CD14-positive monocyte (primary cell): Measurements from ENCODE around the gene KISS1. TPM values are rescaled to one million over a fixed set of nuclear protein-coding genes. Genes with fewer than 3 reads are reported as not detected.

Experiments used
- DNase-seq, 3 donors: peaks; one replicate each; pipeline ENCODE4 v3.0.0-alpha.2; 2011 to 2022
- H2AFZ ChIP-seq: 2 replicates; pipeline ENCODE4 v1.6.0; 2012; ENCODE audit warnings: mild to moderate bottlenecking, low read depth, low read length, inconsistent platforms; ENCODE audit not compliant: insufficient read depth, poor library complexity, severe bottlenecking
- H3K27ac ChIP-seq, 2 donors: 1 replicate in 1 of 2; 2 replicates in 1 of 2; pipeline ENCODE4 v1.5.1; 2012 to 2013; ENCODE audit warnings: low read length in 2 of 2, control low read depth in 1 of 2, inconsistent platforms in 1 of 2, low read depth in 1 of 2, mild to moderate bottlenecking in 1 of 2
- H3K27me3 ChIP-seq, 2 donors: one replicate each; pipeline versions ENCODE4 v1.6.0 to v1.6.1; 2011 to 2013; ENCODE audit warnings: low read length in 2 of 2; ENCODE audit not compliant: control insufficient read depth in 2 of 2, insufficient read depth in 2 of 2
- H3K36me3 ChIP-seq, 2 donors: replicated peaks in 1 of 2; 1 replicate in 1 of 2; 2 replicates in 1 of 2; pipeline versions ENCODE4 v1.5.1 to v1.6.1; 2012 to 2013; ENCODE audit warnings: low read length in 2 of 2, control low read depth in 1 of 2, inconsistent platforms in 1 of 2, mild to moderate bottlenecking in 1 of 2; ENCODE audit not compliant: insufficient read depth in 2 of 2, control insufficient read depth in 1 of 2
- H3K4me1 ChIP-seq, 2 donors: 1 replicate in 1 of 2; 2 replicates in 1 of 2; pipeline versions ENCODE4 v1.5.1 to v1.6.1; 2012 to 2013; ENCODE audit warnings: low read length in 2 of 2, control low read depth in 1 of 2, inconsistent platforms in 1 of 2, mild to moderate bottlenecking in 1 of 2, moderate library complexity in 1 of 2; ENCODE audit not compliant: insufficient read depth in 2 of 2, control insufficient read depth in 1 of 2
- H3K4me2 ChIP-seq: replicated peaks from 2 replicates; pipeline ENCODE3; 2012; ENCODE audit warnings: low read length, moderate library complexity, mild to moderate bottlenecking; ENCODE audit not compliant: poor library complexity, severe bottlenecking; ENCODE audit errors: extremely low read depth
- H3K4me3 ChIP-seq, 3 experiments: fragments of 200-600 bp in 1 of 3; sonication (generic) in 1 of 3; replicated peaks in 1 of 3; 1 replicate in 2 of 3; 2 replicates in 1 of 3; pipeline ENCODE4 v1.5.1; 2011 to 2013; ENCODE audit warnings: low read length in 3 of 3, mild to moderate bottlenecking in 3 of 3, control low read depth in 2 of 3, low read depth in 2 of 3, inconsistent platforms in 1 of 3, moderate library complexity in 1 of 3
- H3K79me2 ChIP-seq: 2 replicates; pipeline ENCODE4 v1.6.0; 2012; ENCODE audit warnings: mild to moderate bottlenecking, control low read depth, inconsistent platforms, low read length, moderate library complexity; ENCODE audit not compliant: insufficient read depth
- H3K9ac ChIP-seq: 2 replicates; pipeline ENCODE4 v1.6.0; 2017; ENCODE audit warnings: low read length, mild to moderate bottlenecking; ENCODE audit not compliant: insufficient read depth, poor library complexity, severe bottlenecking
- H3K9me3 ChIP-seq, 2 donors: replicated peaks in 1 of 2; 1 replicate in 1 of 2; 2 replicates in 1 of 2; pipeline versions ENCODE4 v1.5.1 to v1.6.1; 2012 to 2013; ENCODE audit warnings: low read length in 2 of 2, control low read depth in 1 of 2; ENCODE audit not compliant: control insufficient read depth in 1 of 2, insufficient read depth in 1 of 2
- H4K20me1 ChIP-seq: 2 replicates; pipeline ENCODE4 v1.6.0; 2012; ENCODE audit warnings: mild to moderate bottlenecking, low read length, control low read depth, moderate library complexity; ENCODE audit not compliant: insufficient read depth
- H3K27ac Mint-ChIP-seq, 7 donors: one replicate each; pipeline ENCODE4 v1.8.0; 2020; ENCODE audit warnings: mild to moderate bottlenecking in 7 of 7, mixed read lengths in 7 of 7, moderate library complexity in 6 of 7, inconsistent platforms in 2 of 7
- H3K27me3 Mint-ChIP-seq, 3 donors: one replicate each; pipeline ENCODE4 v1.8.0; 2021 to 2022; ENCODE audit warnings: low read depth in 3 of 3, mild to moderate bottlenecking in 3 of 3, mixed read lengths in 3 of 3, moderate library complexity in 3 of 3, inconsistent platforms in 1 of 3
- H3K36me3 Mint-ChIP-seq, 2 donors: one replicate each; pipeline ENCODE4 v1.8.0; 2020; ENCODE audit warnings: mixed read lengths in 2 of 2, inconsistent platforms in 1 of 2, mild to moderate bottlenecking in 1 of 2
- H3K4me1 Mint-ChIP-seq: one replicate; pipeline ENCODE4 v1.8.0; 2020; ENCODE audit warnings: mild to moderate bottlenecking, mixed read lengths
- H3K4me3 Mint-ChIP-seq, 2 donors: one replicate each; pipeline ENCODE4 v1.8.0; 2020; ENCODE audit warnings: mild to moderate bottlenecking in 2 of 2, mixed read lengths in 2 of 2, moderate library complexity in 1 of 2
- H3K9me3 Mint-ChIP-seq, 7 donors: one replicate each; pipeline ENCODE4 v1.8.0; 2020 to 2022; ENCODE audit warnings: mixed read lengths in 7 of 7, mild to moderate bottlenecking in 6 of 7, moderate library complexity in 6 of 7, inconsistent platforms in 2 of 7
- CTCF ChIP-seq: fragments of 200-600 bp; IDR thresholded peaks from one replicate; pipeline ENCODE4 v1.8.0; 2022; ENCODE audit warnings: antibody characterized with exemption, mild to moderate bottlenecking
- WGBS: methylation state at CpG from one replicate; pipeline ENCODE4 v1.1.5; 2013; ENCODE audit warnings: missing lambda C conversion rate; ENCODE audit not compliant: insufficient coverage; 5-methylcytosine and 5-hydroxymethylcytosine counted together
- intact Hi-C, 2 donors: fragments of 100-400 bp; cut with micrococcal nuclease; formaldehyde crosslinking; loops; one replicate each; pipeline versions ENCODE4 v1.15.0 to v1.15.1; 2023
- polyA plus RNA-seq, 3 donors: library from polyadenylated mRNA; depleted of rRNA in 1 of 3; unstranded in 2 of 3; stranded (reverse) in 1 of 3; fragments of 300-500 nt in 2 of 3; fragments of >200 nt in 1 of 3; fragmentation: Illumina TruSeq in 2 of 3; gene quantifications; 1 replicate in 2 of 3; 2 replicates in 1 of 3; pipeline ENCODE4 v1.2.3, GENCODE V29; 2012 to 2021

The KISS1 gene
- polyA plus RNA-seq, 3 donors = not detected

GRCh38 chr1:204228896-204229295 is 32.6 kb upstream of the KISS1 start:
- Histone ChIP-seq H3K4me1 (no peaks in the 10 kb centered on the region), H4K20me1 (no peaks in the 10 kb centered on the region), H2AFZ (no peak overlapping the region), H3K36me3 (no peaks in the 10 kb centered on the region), H3K4me2 (no peak overlapping the region), H3K4me3 (no peak overlapping the region), H3K27ac (no peak overlapping the region), H3K27me3 (no peaks in the 10 kb centered on the region), H3K79me2 (no peaks in the 10 kb centered on the region), H3K9ac (no peak overlapping the region), H3K9me3 (no peaks in the 10 kb centered on the region)
- H3K4me1 Mint-ChIP-seq = no peaks in the 10 kb centered on the region
- H3K4me3 Mint-ChIP-seq = no peak overlapping the region
- H3K36me3 Mint-ChIP-seq = no peaks in the 10 kb centered on the region
- no peak for TF ChIP-seq CTCF
- intact Hi-C loops = no loop called here
- H3K9me3 Mint-ChIP-seq = peaks cover 0 to 2% (median 0%) of the 10 kb centered on the region in 7 donors
- no peak for DNase-seq
- peaks cover 0 to 6% (median 5%) of the 10 kb centered on the region in 3 donors for H3K27me3 Mint-ChIP-seq
- WGBS = 96% methylated on average over 13 of the region's 13 CpGs
- H3K27ac Mint-ChIP-seq = no peak overlapping the region

GRCh38 chr1:204227996-204228785 is 31.9 kb upstream of the KISS1 start:
- intact Hi-C loops = no loop called here
- Mint-ChIP-seq H3K27ac (peak overlapping the region in 1 of 7 donors; percentile 32), H3K36me3 (no peaks in the 10 kb centered on the region), H3K4me3 (no peak overlapping the region), H3K27me3 (peaks cover 0 to 6% (median 5%) of the 10 kb centered on the region in 3 donors), H3K4me1 (no peaks in the 10 kb centered on the region), H3K9me3 (peaks cover 0 to 2% (median 0%) of the 10 kb centered on the region in 7 donors)
- no peak overlapping the region for H3K27ac ChIP-seq
- H3K27me3 ChIP-seq = no peaks in the 10 kb centered on the region
- no peak overlapping the region for H2AFZ ChIP-seq
- H3K9ac ChIP-seq = no peak overlapping the region
- no peaks in the 10 kb centered on the region for H3K36me3 ChIP-seq
- no peaks in the 10 kb centered on the region for H4K20me1 ChIP-seq
- no peaks in the 10 kb centered on the region for H3K79me2 ChIP-seq
- no peaks in the 10 kb centered on the region for H3K4me1 ChIP-seq
- no peak for DNase-seq
- no peaks in the 10 kb centered on the region for H3K9me3 ChIP-seq
- H3K4me2 ChIP-seq = no peak overlapping the region
- WGBS = 90% methylated on average over 14 of the region's 20 CpGs
- no peak for TF ChIP-seq CTCF
- H3K4me3 ChIP-seq = no peak overlapping the region
